ENCODE results near the gene TAB3.
"Not testable (repeated sequence)": the region's sequence is repeated elsewhere in the genome, so short reads cannot be mapped to it uniquely, and the experiment has no call there.

The TAB3 gene

GRCh38 chrX:30816079-30816478 is 73.0 kb downstream of the TAB3 start:
- no peak for DNase-seq (ENCODE audit: low read depth in 2 of 2)

DNA sequence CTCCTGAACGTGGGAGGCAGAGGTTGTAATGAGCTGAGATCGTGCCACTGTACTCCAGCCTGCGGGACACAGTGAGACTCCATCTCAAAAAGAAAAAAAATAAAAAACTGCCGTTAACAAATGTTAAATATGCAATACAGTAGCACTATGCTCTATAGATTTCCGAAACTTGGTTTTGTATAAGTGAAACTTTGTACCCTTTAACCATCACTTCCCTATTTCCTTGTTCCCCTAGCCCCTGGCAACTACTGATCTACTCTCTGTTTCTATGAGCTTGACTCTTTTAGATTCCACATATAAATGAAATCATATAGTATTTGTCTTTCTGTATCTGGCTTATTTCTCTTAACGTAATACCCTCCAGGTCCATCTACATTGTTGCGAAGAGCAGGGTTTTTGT is 74.1 kb downstream of the TAB3 start:
- no peak for DNase-seq (ENCODE audit: low read depth in 2 of 2)

GRCh38 chrX:30812326-30812725 is 76.7 kb downstream of the TAB3 start:
- DNase-seq (ENCODE audit: low read depth in 2 of 2): no peak

GRCh38 chrX:30806187-30806728 is 82.8 kb downstream of the TAB3 start:
- DNase-seq (ENCODE audit: low read depth in 2 of 2): no peak

DNA sequence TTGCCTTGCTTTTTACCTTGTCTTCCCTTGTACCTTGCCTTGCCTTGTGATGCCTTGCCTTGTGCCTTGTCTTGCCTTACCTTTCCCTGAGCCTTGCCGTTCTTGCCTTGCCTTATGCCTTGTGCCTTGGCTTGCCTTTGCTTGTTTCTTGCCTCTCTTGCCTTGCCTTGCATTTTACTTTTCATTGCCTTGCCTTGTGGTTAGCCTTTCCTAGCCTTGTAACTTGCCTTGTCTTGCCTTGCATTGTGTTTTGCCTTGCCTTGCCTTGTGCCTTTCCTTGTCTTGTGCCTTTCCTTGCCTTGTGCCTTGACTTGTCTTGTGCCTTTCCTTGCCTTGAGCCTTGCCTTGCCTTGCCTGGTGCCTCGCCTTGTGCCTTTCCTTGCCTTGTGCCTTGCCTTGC is 84.6 kb downstream of the TAB3 start:
- DNase-seq (ENCODE audit: low read depth in 2 of 2): no peak

- no peak for DNase-seq (ENCODE audit: low read depth in 2 of 2)
Measured at GRCh38 chrX:30800901-30801300, 88.2 kb downstream of the TAB3 start.

- no peak for DNase-seq (ENCODE audit: low read depth in 2 of 2)
Measured at GRCh38 chrX:30799327-30799726, 89.7 kb downstream of the TAB3 start.

DNA sequence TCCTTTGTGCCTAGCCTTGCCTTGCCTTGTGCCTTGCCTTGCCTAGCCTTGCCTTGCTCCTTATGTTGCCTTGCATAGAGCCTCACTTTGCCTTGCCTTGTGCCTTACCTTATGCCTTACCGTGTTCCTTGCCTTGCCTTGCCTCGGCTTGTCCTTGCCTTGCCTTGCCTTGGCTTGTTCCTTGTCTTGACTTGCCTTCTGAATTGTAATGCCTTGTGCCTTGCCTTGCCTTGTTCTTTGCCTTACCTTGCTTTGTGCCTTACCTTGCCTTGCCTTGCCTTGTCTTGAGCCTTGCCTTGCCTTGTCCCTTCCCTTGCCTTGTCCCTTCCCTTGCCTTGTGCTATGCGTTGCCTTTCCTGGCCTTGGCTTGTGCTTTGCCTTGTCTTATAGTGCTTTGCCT is 90.2 kb downstream of the TAB3 start:
- no peak for DNase-seq (ENCODE audit: low read depth in 2 of 2)

DNA sequence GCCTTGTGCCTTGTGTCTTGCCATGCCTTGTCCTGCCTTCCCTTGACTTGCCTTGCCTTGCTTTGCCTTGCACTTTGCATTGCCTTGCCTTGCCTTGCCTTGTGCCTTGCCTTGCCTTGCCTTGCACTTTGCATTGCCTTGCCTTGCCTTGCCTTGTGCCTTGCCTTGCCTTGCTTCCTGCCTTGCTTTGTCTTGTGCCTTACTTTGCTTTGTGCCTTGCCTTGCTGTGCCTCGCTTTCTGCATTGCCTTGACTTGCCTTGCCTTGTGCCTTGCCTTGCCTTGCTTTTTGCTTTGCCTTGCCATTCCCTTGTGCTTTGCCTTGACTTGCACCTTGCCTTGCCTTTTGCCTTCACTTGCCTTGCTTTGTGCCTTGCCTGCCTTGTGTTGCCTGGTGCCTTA is 91.8 kb downstream of the TAB3 start:
- not testable (repeated sequence) for DNase-seq (ENCODE audit: low read depth in 2 of 2)

DNA sequence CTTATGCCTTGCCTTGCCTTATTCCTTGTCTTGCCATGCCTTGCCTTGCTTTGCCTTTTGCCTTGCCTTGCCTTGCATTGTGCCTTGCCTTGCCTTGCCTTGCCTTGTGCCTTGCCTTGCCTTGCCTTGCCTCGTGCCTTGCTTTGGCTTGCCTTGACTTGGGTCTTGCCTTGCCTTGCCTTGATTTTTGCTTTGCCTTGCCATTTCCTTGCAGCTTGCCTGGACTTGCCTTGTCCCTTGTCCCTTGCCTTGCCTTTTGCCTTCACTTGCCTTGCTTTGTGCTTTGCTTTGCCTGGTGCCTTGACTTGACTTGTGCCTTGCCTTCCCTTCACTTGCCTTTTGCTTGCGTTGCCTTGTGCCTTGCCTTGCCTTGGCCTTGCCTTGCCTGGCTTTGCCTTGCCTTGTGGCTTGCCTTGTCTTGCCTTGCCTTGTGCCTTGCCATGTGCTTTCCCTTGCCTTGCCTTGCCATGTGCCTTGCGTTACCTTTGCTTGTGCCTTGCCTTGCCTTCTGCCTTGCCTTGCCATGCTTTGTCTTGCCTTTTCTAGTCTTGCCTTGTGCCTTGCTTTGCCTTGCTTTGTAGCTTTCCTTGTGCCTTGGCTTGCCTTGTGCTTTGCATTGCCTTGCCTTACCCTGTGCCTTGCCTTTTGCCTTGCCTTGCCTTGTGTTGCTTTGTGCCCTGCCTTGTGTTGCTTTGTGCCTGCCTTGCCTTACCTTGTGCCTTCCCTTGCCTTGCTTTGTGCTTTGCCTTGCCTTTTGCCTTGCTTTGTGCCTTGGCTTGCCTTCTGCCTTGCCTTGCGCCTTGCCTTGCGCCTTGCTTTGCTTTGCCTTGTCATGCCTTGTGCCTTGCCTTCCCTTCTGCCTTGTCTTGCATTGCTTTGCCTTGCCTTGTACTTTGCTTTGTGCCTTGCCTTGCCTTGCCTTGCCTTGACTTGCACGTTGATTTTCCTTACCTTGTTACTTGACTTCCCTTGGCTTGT is 92.8 kb downstream of the TAB3 start:
- DNase-seq (ENCODE audit: low read depth in 2 of 2): no peak

DNA sequence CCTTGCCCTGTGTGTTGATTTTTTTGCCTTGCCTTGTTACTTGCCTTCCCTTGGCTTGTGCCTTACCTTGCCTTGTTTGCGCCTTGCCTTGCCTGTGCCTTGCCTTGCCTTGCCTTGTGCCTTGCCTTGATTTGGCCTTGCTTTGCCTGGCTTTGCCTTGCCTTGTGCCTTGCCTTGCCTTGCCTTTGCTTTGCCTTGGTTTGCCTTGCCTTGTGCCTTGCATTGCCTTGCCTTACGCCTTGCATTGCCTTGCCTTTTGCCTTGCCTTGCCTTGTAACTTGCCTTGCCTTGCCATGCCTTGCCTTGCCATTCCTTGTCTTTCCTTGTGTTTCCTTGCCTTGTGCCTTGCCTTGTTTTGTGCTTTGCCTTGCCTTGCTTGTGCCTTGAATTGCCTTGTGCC is 94.6 kb downstream of the TAB3 start:
- no peak for DNase-seq (ENCODE audit: low read depth in 2 of 2)

- DNase-seq (ENCODE audit: low read depth in 2 of 2): no peak
Measured at GRCh38 chrX:30793767-30794103, 95.3 kb downstream of the TAB3 start.

GRCh38 chrX:30793075-30793766 is 95.8 kb downstream of the TAB3 start:
- no peak for DNase-seq (ENCODE audit: low read depth in 2 of 2)

DNA sequence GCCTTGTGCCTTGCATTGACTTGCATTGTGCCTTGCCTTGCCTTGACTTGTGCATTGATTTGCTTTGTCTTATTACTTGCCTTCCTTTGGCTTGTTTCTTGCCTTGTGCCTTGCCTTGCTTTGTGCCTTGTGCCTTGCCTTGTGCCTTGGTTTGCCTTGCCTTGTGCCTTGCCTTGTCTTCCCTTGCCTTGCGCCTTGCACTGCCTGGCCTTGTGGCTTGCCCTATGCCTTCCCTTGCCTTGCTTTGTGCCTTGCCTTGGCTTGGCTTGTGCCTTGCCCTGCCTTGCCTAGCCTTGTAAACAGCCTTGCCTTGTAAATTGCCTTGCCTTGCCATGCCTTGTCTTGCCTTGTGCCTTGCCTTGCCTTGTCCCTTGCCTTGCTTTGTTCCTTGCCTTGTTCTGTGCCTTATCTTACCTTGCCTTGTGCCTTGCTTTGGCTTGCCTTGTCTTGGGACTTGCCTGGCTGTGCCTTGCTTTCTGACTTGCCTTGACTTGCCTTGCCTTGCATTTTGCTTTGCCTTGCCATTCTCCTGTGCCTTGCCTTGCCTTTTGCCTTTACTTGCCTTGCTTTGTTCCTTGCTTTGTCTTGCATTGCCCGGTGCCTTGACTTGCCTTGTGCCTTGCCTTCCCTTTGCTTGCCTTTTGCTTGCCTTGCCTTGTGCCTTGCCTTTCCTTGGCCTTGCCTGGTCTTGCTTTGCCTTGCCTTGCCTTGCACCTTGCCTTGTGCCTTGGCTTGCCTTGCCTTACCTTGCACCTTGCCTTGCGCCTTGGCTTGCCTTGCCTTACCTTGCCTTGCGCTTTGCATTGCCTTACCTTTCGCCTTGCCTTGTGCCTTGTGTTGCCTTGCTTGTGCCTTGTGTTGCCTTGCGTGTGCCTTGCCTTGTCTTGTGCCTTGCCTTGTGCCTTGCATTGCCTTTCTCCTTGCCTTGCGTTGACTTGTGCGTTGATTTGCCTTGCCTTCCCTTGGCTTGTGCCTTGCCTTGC is 97.5 kb downstream of the TAB3 start:
- DNase-seq (ENCODE audit: low read depth in 2 of 2): no peak

DNA sequence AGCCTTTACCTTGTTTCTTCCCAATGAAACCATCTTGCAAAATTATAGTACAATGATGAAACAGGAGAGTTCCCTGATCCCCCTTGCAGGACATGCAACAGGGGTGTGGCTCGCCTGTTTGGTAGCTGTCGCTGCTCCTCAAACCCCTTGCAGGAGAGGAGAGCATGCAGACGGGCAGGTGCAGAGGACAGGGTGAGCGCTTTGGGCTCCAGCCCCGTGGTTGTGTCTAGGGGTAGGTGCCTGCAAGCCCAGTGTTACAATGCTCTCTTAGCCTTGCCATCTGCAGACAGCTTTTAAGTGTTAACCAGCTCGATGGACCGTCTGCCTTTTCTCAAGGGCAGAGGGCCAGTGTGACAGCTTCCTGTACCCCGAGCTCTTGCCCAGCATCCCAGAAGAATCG is 102.0 kb downstream of the TAB3 start:
- no peak for DNase-seq (ENCODE audit: low read depth in 2 of 2)

GRCh38 chrX:30786374-30786773 is 102.7 kb downstream of the TAB3 start:
- DNase-seq (ENCODE audit: low read depth in 2 of 2): no peak

DNA sequence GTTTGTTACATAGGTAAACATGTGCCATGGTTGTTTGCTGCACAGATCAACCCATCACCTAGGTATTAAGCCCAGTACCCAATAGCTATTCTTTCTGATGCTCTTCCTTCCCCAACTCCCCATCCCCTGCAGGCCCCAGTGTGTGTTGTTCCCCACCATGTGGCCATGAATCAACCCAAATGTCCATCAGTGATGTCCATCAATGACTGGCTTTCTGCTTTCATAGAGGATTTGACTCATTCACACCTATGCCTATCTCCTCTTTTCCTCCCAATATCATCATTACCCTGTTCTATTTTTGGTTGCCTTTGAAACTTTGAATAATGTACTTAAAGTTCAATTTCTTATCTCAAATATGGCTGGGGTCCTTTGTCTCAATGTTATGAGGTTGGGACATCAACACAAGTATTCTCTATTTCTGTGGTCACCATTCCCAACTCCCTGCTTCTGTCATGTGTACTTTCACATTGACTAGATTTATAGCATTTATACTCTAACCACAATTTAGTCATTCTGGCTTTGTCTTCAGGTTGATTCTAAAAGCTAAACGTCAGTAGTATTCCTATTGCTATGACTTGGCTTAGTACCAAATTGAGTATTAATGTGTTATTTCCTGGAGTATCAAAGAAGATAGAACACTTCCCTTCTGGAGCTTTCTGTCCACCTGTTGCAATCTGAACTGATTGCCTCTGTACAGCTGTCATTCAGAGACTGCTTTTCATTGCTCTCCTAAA is 107.2 kb downstream of the TAB3 start:
- no peak for DNase-seq (ENCODE audit: low read depth in 2 of 2)

DNA sequence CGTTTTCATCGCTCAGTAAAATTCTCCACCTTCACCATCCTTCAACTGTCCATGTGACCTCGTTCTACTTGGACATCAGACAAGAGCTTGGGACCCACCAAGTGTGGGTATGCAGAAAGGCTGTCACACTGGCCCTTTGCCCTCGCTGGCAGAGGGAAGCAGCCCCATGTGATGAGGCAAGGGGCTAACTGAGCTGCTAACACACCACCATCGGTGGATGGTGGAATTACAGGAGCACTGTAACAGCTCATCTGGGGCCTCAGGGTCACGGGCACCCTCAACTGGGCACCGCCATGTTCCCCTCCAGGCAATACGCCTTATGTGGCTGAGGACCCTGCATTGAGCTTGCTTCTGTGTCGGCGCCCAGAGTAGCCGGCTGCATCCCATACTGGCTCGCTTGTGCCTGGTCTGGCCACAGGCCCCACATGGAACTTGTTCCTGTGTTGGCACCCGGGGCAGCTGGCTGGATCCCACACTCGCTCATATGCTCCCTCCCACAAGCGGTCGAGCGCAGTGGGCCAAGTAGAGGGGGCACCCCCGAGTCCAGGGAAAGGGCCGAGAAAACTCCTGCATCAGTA is 109.5 kb downstream of the TAB3 start:
- no peak for DNase-seq (ENCODE audit: low read depth in 2 of 2)

DNA sequence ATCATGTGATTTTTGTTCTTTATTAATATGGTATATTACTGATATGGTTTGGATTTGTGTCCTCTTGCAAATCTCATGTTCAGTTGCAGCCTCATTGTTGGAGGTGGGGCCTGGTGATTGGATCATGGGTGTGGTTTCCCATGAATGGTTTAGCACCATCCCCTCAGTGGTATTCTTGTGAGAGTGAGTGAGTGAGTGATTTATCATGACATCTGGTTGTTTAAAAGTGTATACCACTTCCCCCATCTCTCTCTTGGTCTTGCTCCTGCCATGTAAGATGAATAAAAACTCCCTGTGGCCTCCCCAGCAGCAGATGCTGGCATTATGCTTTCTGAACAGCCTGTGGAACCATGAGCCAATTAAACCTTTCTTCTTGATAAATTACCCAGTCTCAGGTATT is 111.5 kb downstream of the TAB3 start:
- DNase-seq (ENCODE audit: low read depth in 2 of 2): no peak
